Measurements from ENCODE around the gene KCNQ1OT1.

The KCNQ1OT1 gene

DNA sequence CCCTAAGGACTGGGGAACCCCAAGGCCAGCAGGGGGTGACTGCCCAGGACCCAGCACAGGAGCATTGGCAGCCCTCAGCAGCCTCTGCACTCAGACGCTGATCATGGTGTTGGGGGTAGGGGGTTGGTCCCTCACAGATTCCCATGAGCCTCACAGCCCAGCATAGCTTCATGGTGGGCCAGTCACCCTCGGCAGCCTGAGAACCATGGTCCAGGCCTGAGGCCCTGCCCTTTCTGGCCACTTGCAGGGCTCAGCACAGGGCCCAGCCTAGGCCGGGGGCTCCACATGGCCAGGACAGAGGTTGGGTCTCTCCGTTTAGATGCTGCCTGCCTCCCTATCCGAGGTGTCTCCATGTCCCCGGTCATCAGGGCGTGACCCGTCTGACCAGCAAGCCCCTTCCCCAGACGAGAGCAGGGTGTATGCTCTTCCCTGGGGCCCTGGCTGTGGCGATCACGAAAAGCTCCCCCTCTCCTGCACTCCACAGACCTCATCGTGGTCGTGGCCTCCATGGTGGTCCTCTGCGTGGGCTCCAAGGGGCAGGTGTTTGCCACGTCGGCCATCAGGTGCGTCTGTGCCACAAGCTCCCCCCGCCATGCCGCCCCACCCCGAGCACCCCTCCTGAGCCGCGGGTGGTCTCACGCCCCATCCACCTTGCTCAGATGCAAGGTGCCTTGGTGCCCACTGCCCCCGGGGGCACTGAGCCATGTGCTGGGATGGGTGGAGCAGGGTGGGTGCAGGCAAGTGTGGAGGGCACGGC, 128.8 kb downstream of the KCNQ1OT1 start:
- no peak for DNase-seq (ENCODE audit: low read depth)

DNA sequence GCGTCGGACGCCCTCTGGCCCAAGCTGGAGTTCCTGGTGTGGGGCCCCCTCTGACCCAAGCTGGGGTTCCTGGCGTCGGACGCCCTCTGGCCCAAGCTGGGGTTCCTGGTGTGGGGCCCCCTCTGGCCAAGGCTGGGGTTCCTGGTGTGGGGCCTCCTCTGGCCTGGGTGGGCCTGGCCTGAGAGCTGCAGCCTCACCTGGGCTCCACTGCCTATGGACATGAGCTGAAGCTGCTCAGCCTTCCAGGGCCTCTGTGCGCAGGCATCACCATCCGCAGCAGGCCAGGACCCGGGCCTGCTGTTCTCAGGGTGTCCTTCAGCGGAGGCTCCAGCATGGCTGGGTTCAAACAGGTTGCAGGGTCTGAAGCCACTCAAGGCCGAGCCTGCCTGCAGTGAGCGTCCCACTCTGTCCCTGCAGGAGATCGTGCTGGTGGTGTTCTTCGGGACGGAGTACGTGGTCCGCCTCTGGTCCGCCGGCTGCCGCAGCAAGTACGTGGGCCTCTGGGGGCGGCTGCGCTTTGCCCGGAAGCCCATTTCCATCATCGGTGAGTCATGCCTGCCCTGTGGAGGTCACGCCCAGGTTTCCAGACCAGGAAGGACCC, 129.5 kb downstream of the KCNQ1OT1 start:
- DNase-seq (ENCODE audit: low read depth): no peak

DNA sequence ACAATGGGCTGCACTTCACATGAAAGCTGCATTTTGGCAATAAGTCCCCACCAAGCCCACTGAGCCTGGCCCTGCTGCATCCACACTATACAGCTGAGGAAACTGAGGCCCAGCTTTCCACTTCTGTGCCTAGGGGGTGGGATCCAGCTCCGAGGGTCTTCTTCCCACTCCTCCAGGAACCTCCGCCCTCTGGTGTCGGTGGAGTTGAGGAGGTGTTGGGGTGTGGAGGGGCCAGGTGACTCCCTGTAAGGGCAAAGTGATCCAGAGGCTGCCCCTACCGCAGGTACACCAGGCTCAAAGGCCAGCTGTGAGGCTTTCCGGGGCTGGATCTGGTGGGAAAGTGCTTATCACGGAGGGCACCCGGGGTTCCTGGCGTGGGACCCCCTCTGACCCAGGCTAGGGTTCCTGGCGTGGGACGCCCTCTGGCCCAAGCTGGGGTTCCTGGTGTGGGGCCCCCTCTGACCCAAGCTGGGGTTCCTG, 130.0 kb downstream of the KCNQ1OT1 start:
- no peak for DNase-seq (ENCODE audit: low read depth)

DNA sequence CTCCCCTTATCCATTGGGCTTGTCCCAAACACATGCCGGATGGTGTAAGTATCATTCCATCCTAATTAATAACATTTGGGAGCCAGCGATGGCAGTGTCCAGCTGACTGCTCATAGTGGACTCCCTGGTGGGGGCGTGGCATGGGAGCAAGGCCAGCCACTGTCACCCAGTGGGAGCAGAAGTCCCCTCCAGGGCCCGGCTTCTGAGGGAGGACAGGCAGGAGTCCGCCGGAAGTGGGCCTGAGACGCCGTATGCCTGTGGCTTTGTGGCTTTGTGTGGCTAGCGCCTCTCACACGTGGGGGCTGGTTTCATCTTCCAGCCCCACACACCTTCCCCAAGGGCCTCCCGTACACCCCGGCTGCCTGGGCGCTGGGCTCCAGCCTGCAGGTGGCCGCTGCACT, 130.5 kb downstream of the KCNQ1OT1 start:
- peak; percentile 40 for DNase-seq (ENCODE audit: low read depth)

DNA sequence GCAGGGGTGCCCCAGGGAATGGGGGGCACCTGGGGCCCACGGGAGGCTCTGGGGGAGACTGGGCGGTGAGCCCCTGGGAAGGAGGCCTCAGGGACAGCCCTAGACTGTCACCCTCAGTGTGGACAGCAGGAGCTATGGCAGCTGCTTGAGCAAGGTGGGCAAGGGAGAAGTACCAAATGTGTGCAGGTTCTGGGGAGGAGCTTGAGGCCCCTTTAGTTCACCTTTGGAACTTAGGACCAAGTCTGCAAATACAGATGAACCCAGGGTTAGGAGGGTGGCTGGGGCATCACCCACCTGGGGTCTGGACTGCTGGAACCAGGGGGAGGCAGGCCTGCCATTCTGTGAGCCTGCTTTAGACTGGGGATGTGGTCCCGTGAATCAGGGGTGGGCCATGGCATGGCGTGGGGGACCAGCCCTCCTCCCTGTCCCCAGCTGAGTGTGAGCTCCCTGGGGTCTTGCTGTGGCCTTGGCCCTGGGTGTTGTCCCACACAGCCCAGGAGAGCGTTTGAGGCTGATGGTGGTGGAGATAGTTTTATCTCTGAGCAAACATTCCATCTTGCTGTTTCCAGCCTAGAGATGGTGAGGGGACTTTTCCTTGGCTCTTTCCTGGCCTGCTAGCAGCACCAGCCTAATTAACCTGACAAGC, 132.6 kb downstream of the KCNQ1OT1 start:
- DNase-seq (ENCODE audit: low read depth): no peak

DNA sequence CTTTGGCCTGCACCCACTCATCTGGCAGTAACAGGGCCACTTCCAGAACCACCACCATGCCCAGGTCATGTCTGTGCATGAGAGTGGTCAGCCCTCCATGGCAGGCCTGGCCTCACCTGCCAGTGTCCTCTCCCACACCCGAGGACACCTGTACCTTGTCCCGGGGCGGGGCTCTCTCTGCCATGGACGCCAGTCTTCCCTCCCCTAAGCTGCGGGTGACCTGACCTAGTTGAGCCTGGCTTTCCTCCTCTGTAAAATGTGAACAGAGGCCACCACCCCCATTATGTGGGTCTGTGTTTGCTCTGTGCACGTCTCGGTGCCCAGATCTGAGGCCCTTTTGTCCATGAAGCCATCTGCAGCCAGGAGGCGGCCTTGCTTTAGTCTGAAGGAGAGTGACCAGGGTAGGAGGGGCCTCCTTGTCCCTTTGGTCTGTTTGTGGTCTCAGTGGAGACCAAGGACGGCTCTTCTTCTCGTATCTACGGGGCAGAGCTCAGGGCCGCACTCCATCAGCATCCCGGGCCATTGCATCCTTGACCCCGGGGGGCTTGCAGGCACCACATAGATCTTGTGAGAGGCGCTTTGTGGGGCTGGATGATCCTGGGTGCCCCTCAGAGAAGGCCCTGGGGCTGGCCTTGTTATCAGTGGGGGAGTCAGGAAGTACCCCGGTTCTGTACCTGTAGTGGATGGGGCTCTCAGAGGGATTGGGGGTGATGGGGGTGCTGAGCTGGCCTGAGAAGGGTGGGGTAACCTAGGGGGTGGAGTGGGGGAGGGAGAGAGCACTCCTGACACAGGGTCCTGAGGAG, 133.4 kb downstream of the KCNQ1OT1 start:
- DNase-seq (ENCODE audit: low read depth): no peak

DNA sequence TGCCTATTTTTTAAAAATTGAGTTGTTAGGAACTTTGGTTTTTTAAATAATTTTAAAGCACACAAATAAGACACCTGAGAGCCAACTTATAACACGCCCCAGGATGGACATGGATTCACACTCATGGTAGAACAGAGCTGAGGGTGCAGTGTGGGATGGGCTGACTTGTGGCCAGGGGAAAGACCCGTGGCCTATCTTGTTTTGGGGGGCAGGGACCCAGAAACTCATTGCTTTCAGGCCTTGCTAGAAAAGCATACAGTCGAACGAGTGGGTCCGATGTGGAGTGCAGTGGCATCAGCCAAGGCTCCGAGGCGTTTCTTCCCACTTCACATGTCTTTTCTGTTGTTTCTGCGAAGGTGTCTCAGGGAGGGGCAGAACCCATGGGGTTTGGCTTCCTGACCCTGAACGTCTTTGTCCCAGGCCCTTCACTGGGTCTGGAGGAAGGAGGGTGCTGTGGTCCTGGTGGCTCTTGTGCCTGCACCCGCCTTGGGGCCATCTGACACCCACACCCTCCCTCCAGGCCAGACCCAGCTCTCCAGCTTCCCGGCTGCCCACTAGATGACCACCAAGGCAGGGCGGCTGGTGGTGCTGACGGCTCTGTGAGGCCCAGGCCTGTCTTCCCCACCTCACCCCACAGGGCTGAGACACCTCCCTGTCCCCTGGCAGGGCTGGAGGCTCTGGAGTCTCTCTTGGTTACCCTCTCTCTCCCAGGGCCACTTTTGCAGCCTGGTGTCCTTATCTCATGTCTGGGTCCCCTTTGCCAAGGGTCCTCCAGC, 134.2 kb downstream of the KCNQ1OT1 start:
- no peak for DNase-seq (ENCODE audit: low read depth)

DNA sequence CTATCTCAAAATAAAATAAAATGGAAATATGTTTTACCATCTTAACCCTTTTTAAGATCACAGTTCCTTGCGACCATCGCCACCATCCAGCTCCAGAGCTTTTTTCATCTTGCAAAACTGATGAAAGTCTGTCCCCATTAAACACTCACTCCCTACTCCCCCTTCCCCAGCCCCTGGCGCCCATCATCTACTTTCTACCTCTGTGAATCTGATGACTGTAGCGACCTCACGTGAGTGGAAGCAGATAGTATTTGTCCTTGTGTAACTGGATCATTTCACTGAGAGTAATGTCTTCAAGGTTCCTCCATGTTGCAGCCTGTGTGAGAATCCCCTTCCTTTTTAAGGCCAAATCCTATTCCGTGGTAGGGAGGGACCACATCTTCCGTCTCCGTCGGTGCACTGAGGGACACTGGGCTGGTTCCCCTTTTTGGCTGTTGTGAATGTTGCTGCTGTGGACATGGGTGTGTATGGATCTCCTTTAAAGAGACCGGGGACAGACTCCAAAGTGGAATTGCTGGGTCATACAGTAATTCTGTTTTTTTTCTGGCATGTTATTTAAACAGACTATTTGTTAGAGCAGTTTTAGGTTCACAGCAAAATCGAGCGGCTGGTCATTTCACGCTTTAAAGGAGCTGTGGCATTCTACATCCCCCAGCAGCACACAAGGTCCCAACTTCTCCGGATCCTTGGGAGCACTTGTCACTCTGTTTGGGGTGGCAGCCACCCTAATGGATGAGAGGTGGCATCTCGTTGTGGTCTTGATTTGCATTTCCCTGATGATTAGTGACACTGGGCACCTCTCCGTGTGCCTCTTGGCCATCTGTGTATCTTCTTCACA, 135.0 kb downstream of the KCNQ1OT1 start:
- DNase-seq (ENCODE audit: low read depth): no peak

DNA sequence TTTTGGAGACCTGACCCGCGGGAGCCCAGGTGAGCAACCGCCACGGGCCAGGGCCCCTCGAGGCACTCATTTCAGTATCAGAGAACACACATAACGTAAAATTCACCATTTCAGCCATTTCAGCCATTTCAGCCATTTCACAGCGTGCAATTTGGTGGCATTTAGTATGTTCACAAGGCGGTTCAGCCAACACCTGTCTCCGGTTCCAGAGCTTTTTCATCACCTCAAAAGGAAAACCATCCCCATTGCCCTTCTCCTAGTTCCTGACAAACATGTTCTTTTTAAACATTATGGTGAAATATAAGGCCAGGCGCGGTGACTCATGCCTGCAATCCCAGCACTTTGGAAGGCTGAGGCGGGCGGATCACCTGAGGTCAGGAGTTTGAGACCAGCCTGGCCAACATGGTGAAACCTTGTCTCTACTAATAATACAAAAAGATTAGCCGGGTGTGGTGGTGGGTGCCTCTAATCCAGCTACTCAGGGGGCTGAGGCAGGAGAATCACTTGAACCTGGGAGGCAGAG, 135.7 kb downstream of the KCNQ1OT1 start:
- DNase-seq (ENCODE audit: low read depth): no peak

DNA sequence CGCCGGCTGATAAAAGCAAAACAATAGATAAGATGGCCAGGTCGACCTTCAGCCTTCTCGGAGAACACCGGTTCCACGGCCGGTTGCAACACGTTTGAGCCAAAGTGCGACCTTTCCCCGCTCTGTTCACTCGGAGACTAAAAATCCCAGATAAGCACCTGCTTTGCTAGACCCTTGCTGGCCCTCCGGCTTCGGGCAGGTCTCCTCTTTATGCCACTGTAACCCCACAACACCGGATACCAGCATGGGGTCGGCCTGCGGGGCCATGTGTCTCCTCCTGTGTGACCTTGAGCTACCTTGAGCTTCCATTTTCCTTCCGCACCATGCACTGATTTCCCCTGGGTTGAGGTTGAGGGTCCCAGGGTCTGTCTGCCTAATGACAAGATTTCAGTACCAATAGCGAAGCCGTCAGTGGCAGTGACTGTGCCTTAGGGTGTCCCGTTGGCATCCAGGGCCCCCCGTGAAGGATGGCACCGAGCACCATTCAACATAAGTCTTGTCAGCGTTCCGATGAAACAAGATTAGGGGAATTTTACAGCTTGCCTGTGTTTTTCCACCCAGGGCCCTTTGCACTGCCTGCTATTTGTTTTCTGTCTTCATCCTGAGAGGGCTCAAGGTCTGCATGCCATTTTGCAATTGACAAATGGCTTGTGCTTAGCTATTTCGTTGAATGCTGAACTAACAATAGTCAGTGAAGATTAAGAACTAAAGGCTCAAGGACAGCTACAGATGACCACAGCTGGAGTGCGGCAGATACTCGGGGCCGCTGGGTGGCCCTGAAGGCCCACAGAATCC, 136.4 kb downstream of the KCNQ1OT1 start:
- DNase-seq (ENCODE audit: low read depth): no peak

DNA sequence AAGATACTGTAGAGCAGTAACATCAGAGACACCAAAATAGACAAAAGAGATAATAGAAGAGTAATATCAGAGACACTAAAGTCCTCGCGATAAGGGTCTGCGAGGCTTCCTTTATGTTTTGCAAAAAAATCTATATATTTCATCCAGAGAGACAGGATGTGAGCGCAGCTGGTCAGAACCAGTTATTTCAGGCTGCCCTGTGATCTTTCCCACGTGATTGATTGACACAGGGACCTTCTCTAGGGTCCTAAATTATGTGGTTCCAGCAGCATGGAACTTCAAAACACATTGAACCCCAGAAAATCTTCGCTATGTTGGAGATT, 136.9 kb downstream of the KCNQ1OT1 start:
- DNase-seq (ENCODE audit: low read depth): no peak

DNA sequence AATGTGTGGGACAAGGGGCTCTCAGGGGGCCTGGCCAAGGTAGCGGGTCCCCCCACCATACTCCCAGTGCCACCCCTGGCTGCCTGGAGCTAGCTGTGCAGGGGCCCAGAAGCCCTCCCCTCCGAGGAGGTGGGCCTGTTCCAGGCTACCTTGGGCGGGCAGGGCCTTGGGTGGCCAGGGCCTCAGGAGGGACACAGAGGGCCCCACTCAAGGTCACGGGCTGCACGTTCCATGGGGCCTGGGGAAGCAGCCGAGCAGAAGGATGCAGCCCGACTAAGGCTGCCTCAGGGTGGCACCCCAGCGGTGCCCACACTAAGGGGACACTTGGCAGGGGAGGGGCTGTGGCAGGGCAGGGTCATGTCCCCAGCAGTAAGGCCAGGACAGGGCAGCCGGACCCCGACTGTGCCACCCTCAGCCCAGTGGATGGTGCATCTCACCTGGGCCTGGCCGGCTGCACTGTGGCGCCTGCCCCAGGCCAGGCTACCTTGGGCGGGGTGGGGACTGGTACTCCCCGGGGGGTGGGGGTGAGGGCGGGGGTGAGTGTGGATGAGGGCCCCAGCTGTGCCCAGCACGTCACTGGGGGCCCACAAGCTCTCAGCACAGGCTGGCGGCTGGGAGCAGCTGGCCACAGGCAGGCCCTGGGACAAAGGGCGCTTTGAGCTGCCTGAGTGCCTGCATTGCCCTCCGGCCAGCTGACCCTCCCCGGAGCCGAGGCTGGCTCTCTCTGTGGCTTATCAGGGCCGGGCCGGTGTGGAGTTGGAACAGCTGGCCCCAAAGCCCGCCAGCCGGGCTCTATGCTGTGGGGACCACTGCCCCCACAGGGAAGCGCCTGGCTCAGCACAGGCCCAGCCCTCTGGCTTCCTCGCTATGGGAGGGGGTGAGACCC, 137.9 kb downstream of the KCNQ1OT1 start:
- DNase-seq (ENCODE audit: low read depth): no peak

DNA sequence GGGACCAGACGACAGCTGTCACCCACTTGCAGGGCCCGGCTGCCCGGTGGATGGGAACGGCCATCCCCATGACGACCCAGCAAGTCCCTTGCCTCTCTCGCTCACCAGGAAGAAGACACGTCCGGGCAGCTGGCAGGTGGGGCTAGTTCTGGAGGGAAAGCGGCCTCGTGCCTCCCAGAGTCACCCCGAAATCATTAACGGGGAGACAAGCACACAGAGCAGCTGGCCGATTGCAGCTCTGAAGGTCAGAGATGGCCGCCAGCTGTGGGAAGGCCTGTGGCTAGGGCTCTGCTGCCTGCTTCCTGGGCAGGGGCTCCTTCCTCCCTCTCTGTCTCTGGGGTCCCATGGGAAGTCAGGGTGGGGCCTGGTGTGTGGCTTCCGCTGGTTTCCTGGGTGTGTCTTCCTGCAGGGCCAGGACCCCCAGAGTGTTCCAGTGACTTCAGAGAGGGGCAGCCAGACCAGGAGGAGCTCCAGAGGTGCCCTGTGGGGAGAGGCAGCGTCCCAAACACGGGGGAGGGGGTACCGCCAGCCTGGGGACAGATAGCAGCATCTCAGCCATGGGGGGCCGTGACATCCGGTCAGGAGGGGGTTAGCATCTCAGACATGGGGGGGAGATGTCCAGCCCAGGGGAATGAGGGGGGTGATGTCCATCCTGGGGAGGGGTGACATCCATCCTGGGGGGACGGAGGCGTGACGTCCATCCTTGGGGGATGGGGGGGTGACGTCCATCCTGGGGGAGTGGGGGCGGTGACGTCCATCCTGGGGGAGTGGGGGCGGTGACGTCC, 140.1 kb downstream of the KCNQ1OT1 start:
- DNase-seq (ENCODE audit: low read depth): no peak

DNA sequence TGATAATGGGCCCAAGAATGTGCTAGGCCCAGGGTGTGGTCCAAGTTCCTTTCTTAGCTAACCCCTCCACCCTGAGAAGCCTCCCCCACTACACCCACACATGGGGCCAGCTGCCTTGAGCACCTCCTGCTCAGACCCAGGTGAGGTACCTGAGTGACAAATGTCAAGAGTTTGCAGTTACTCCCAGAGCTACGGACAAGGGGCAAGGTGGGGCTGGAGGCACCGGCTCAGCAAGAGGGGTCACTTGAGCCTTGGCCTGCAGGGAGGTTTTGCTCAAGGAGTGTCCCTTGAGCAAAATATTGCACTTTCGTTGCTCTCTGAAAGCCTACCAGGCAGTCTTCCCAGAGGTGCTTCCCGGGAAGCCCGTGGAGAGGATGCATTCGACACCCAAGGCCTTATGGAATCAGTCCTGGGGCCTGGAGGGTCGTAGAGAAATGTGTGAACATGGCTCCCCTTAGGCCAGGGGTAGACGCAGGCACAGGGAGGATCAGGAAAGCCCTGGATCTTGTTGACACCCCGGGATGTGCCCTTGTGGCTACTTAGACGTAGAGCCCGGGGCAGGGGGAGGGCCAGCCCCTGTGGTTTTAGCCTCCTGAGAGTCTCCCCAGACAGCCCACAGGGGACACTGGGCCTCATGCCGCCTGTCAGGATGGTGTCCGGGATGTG, 140.8 kb downstream of the KCNQ1OT1 start:
- DNase-seq (ENCODE audit: low read depth): no peak

DNA sequence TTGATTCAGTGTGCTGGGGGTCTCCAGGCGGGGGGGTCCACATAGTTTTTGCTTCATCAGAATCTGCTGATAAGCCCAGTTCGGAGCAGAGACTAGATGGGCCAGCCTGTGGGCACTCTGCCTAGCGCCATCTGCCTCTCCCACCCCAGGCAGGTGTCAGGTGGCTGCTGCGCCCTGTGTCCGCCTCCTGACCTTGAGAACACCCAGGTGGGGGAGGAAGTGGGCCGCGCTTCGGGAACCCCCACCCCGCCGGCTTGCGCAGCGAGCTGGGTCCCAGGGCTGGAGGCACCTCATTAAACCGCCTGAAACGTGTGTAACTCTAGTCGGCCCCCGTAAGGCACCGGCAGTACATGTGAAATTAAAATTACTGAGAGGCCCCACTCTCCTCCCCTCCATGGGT, 141.4 kb downstream of the KCNQ1OT1 start:
- DNase-seq (ENCODE audit: low read depth): no peak

All from fibroblast of gingiva (primary cell).